HepG2 (cell line): ENCODE results near the gene UEVLD. TPM values are rescaled to one million over a fixed set of nuclear protein-coding genes. Genes with fewer than 3 reads are reported as not detected.

Source experiments
- ATAC-seq: fragments of 200-7000 bp; cut with Tn5 transposase; 3 replicates; pipeline ENCODE4 v1.9.1; 2020; ENCODE audit warnings: mild to moderate bottlenecking, moderate library complexity
- BruUV-seq: library from RNA; stranded (reverse); fragments of 400-500 nt; replicated peaks from 2 replicates; lab custom pipeline; 2021; lab: Mats Ljungman, UMichigan
- CTCF ChIA-PET: fragments of 300-600 bp; formaldehyde crosslinking; extraction: SDS; loops from one replicate; lab custom pipeline; 2021; ENCODE audit warnings: low total read pairs, inconsistent platforms, low intra/inter-chr PET ratio; lab: Yijun Ruan, JAX
- POLR2A ChIA-PET: fragments of 350-600 bp; sonication (Branson Sonifier 250); formaldehyde crosslinking; loops from one replicate; lab custom pipeline; 2020; ENCODE audit warnings: antibody characterized with exemption, inconsistent platforms; lab: Yijun Ruan, JAX
- DNase-seq: peaks from one replicate; pipeline ENCODE4 v3.0.0-alpha.2; 2015; ENCODE audit warnings: low spot score
- FAIRE-seq: peaks from 3 replicates; lab custom pipeline; 2011; peaks lifted over from hg19 to GRCh38; lab: Jason Lieb, UNC
- H2AFZ ChIP-seq: one replicate; pipeline ENCODE4 v1.6.1; 2011; ENCODE audit warnings: low read length, inconsistent platforms
- H3K27ac ChIP-seq: fragments of 300-600 bp; 3 replicates; pipeline ENCODE4 v1.8.0; 2011; ENCODE audit warnings: mixed run types, mild to moderate bottlenecking, mixed read lengths, low read length, inconsistent platforms; ENCODE audit not compliant: insufficient read depth; ENCODE audit errors: extremely low read length
- H3K27me3 ChIP-seq, 2 experiments: fragments of 200-600 bp in 1 of 2; 2 replicates in 1 of 2; 3 replicates in 1 of 2; pipeline versions ENCODE4 v1.6.0 to v1.8.0; 2011; ENCODE audit warnings: low read length in 2 of 2, mild to moderate bottlenecking in 2 of 2, moderate library complexity in 2 of 2, inconsistent platforms in 1 of 2; ENCODE audit not compliant: insufficient read depth in 2 of 2, control insufficient read depth in 1 of 2
- H3K36me3 ChIP-seq, 2 experiments: fragments of 200-600 bp in 1 of 2; replicated peaks in 1 of 2; 2 replicates in 1 of 2; 3 replicates in 1 of 2; pipeline versions ENCODE4 v1.5.1 to v1.8.0; 2011; ENCODE audit warnings: low read length in 2 of 2, inconsistent platforms in 1 of 2; ENCODE audit not compliant: insufficient read depth in 2 of 2, control insufficient read depth in 1 of 2
- H3K4me1 ChIP-seq: 2 replicates; pipeline ENCODE4 v1.5.1; 2012; ENCODE audit warnings: low read length, inconsistent platforms; ENCODE audit not compliant: insufficient read depth
- H3K4me2 ChIP-seq: 2 replicates; pipeline ENCODE4 v1.6.0; 2011; ENCODE audit warnings: low read depth, low read length, inconsistent platforms
- H3K4me3 ChIP-seq, 3 experiments: fragments of 200-600 bp in 1 of 3; sonication (generic), shearing (Covaris generic) in 1 of 3; replicated peaks in 1 of 3; 2 replicates each; pipeline ENCODE4 v1.5.1; 2011 to 2016; ENCODE audit warnings: low read length in 3 of 3, inconsistent platforms in 2 of 3, low read depth in 2 of 3, mild to moderate bottlenecking in 2 of 3, control low read depth in 1 of 3, mixed read lengths in 1 of 3; ENCODE audit not compliant: insufficient read depth in 1 of 3
- H3K79me2 ChIP-seq: one replicate; pipeline ENCODE4 v1.6.1; 2011; ENCODE audit warnings: low read length, inconsistent platforms; ENCODE audit not compliant: insufficient read depth
- H3K9ac ChIP-seq: 2 replicates; pipeline ENCODE4 v1.6.0; 2011; ENCODE audit warnings: mild to moderate bottlenecking, low read depth, low read length, inconsistent platforms; ENCODE audit not compliant: insufficient read depth
- H3K9me3 ChIP-seq: 2 replicates; pipeline ENCODE4 v1.5.1; 2012; ENCODE audit warnings: mild to moderate bottlenecking, low read length
- H4K20me1 ChIP-seq: 2 replicates; pipeline ENCODE4 v1.6.0; 2011; ENCODE audit warnings: inconsistent platforms, mild to moderate bottlenecking, low read length, moderate library complexity; ENCODE audit not compliant: insufficient read depth
- CREM ChIP-seq, 2 experiments: sonication (generic) in 1 of 2; formaldehyde crosslinking in 1 of 2; IDR thresholded peaks; 2 replicates each; pipeline versions ENCODE4 v1.4.0 to v1.6.1; 2016 to 2020; ENCODE audit warnings: antibody characterized with exemption in 1 of 2, mild to moderate bottlenecking in 1 of 2, missing genetic modification reagents in 1 of 2
- DZIP1 ChIP-seq: sonication (generic); formaldehyde crosslinking; IDR thresholded peaks from 2 replicates; pipeline ENCODE4 v1.5.0; 2020; ENCODE audit warnings: mild to moderate bottlenecking, missing genetic modification reagents
- ELF3 ChIP-seq: IDR thresholded peaks from 2 replicates; pipeline ENCODE4 v1.6.1; 2016; ENCODE audit warnings: missing genetic modification reagents, missing compliant biosample characterization
- HDAC6 ChIP-seq: fragments of 200-600 bp; sonication (generic); IDR thresholded peaks from 2 replicates; pipeline ENCODE4 v1.7.0; 2017; ENCODE audit warnings: mild to moderate bottlenecking, antibody characterized with exemption, low read length, low read depth
- PREB ChIP-seq: sonication (generic); formaldehyde crosslinking; IDR thresholded peaks from 2 replicates; pipeline ENCODE4 v1.4.0; 2020; ENCODE audit warnings: missing genetic modification reagents
- RAD51 ChIP-seq: fragments of 450-650 bp; IDR thresholded peaks from 2 replicates; pipeline ENCODE4 v1.6.1; 2016; ENCODE audit warnings: borderline replicate concordance
- RFX1 ChIP-seq: fragments of 450-650 bp; IDR thresholded peaks from 2 replicates; pipeline ENCODE4 v1.6.1; 2017
- ZFAT ChIP-seq: sonication (generic); formaldehyde crosslinking; conservative IDR thresholded peaks from 2 replicates; pipeline ENCODE4 v1.8.1; 2023; ENCODE audit warnings: missing genetic modification reagents, inconsistent platforms
- ZNF512B ChIP-seq: sonication (generic); formaldehyde crosslinking; IDR thresholded peaks from 2 replicates; pipeline ENCODE4 v1.5.1; 2020; ENCODE audit warnings: missing genetic modification reagents, mild to moderate bottlenecking, borderline replicate concordance
- WGBS: methylation state at CpG from one replicate; pipeline ENCODE4 v1.1.6; 2017; ENCODE audit warnings: low lambda C conversion rate; 5-methylcytosine and 5-hydroxymethylcytosine counted together
- in situ Hi-C: cut with HindIII; loops from 2 replicates; pipeline ENCODE4 v1.10.0; 2017; ENCODE audit warnings: low pct_unique_long_range_greater_than_20kb; ENCODE audit not compliant: extremely low pct_ligation_motif_present
- intact Hi-C: fragments of 100-400 bp; cut with micrococcal nuclease; formaldehyde crosslinking; loops from one replicate; pipeline ENCODE4 v1.10.0; 2022; ENCODE audit not compliant: unreplicated experiment
- polyA plus RNA-seq, 8 experiments: library from polyadenylated mRNA; depleted of rRNA in 3 of 8; stranded (reverse) in 7 of 8; unstranded in 1 of 8; fragments of >200 nt; fragmentation: Illumina TruSeq in 4 of 8; extraction: Trizol in 4 of 8; gene quantifications; 2 replicates each; pipeline versions ENCODE4 v1.2.1 to v1.2.3, GENCODE V29; 2011 to 2016; ENCODE audit warnings: low read depth in 4 of 8, missing spikeins in 1 of 8, mixed read lengths in 1 of 8; ENCODE audit not compliant: insufficient read depth in 1 of 8
- total RNA-seq, 5 experiments: library from RNA; depleted of rRNA; stranded (reverse); fragments of >200 nt; fragmentation: Illumina TruSeq; extraction: Trizol; gene quantifications; 2 replicates each; pipeline ENCODE4 v1.2.3, GENCODE V29; 2016; ENCODE audit warnings: low read depth in 1 of 5
- TF ChIP-seq, protein P1 (sequence below): sonication (generic); formaldehyde crosslinking; IDR thresholded peaks from 2 replicates; pipeline ENCODE4 v1.4.0; 2020; ENCODE audit warnings: missing genetic modification reagents

Gene UEVLD
- total and polyA plus RNA-seq, 2 of the 13 experiments (the other 11 are each of a cell fraction or from before 2014, with no cell fraction given) = 5.7 to 13.7 TPM

GRCh38 chr11:18498039-18498438 is 90.5 kb downstream of the UEVLD start:
- no peak for DNase-seq
- no peaks in the 10 kb centered on the region for H4K20me1 ChIP-seq
- peaks cover 10 to 66% of the 10 kb centered on the region in 2 experiments for H3K36me3 ChIP-seq
- CTCF ChIA-PET = no interaction called here
- TF ChIP-seq ELF3 (CRISPR knock-in tag) (no peak), RFX1 (no peak), DZIP1 (CRISPR knock-in tag) (no peak), CREM (IDR thresholded peaks at IDR 0.05) (no peak), CREM (CRISPR knock-in tag; IDR thresholded peaks at IDR 0.05) (no peak), HDAC6 (no peak), RAD51 (no peak), PREB (no peak), ZNF512B (CRISPR knock-in tag) (no peak), ZFAT (CRISPR knock-in tag) (no peak)
- TF ChIP-seq, protein P1, sequence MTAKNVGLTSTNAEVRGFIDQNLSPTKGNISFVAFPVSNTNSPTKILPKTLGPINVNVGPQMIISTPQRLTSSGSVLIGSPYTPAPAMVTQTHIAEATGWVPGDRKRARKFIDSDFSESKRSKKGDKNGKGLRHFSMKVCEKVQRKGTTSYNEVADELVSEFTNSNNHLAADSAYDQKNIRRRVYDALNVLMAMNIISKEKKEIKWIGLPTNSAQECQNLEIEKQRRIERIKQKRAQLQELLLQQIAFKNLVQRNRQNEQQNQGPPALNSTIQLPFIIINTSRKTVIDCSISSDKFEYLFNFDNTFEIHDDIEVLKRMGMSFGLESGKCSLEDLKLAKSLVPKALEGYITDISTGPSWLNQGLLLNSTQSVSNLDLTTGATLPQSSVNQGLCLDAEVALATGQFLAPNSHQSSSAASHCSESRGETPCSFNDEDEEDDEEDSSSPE (CRISPR knock-in tag) = no peak
- TF ChIP-seq, all 625 proteins: peak for 0
- Histone ChIP-seq H3K4me2 (no peak overlapping the region), H3K4me3 (no peak overlapping the region), H3K79me2 (no peaks in the 10 kb centered on the region), H3K9ac (no peak overlapping the region), H3K27ac (no peak overlapping the region), H3K9me3 (no peaks in the 10 kb centered on the region), H2AFZ (no peak overlapping the region), H3K4me1 (peaks cover 6% of the 10 kb centered on the region; the same call in 1 of the 2 replicates), H3K27me3 (no peaks in the 10 kb centered on the region; a peak in 1 of 5 replicates)
- FAIRE-seq = no peak
- intact Hi-C loops (no loop called here), in situ Hi-C loops (no loop called here)
- WGBS = 86% methylated on average over 1 of the region's 1 CpG
- no peak for ATAC-seq
- POLR2A ChIA-PET = no interaction called here
- no TSS peak for BruUV-seq
